ENCODE data around the gene ADCY9. TPM values are rescaled to one million over a fixed set of nuclear protein-coding genes. Genes with fewer than 3 reads are reported as not detected.

ADCY9 gene
- total and polyA plus RNA-seq, 12 donors: 11.5 to 57.6 (median 42.7) TPM

DNA sequence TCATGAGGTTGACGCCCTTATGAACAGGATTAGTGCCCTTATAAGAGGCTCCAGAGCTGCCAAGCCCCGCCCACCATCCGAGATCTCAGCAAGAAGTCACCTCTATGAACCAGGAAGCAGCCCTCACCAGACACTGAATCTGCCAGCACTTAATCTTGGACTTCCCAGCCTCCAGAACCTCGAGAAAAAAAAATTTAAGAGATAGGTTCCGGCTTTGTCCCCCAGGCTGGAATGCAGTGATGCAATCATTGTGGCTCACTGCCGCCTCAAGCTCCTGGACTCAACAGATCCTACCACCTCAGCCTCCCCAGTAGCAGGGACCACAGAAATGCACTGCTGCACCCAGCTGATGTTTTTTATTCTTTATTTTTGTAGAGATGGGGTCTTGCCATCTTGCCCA is 22.5 kb upstream of the ADCY9 start:
- DNase-seq: no peak
- Histone ChIP-seq H3K4me1 (no peaks in the 10 kb centered on the region), H3K27me3 (no peaks in the 10 kb centered on the region), H3K4me3 (no peak overlapping the region), H3K36me3 (no peaks in the 10 kb centered on the region), H3K27ac (no peak overlapping the region), H3K9me3 (peaks cover 0 to 6% (median 0%) of the 10 kb centered on the region in 11 donors)
- TF ChIP-seq, protein P1, sequence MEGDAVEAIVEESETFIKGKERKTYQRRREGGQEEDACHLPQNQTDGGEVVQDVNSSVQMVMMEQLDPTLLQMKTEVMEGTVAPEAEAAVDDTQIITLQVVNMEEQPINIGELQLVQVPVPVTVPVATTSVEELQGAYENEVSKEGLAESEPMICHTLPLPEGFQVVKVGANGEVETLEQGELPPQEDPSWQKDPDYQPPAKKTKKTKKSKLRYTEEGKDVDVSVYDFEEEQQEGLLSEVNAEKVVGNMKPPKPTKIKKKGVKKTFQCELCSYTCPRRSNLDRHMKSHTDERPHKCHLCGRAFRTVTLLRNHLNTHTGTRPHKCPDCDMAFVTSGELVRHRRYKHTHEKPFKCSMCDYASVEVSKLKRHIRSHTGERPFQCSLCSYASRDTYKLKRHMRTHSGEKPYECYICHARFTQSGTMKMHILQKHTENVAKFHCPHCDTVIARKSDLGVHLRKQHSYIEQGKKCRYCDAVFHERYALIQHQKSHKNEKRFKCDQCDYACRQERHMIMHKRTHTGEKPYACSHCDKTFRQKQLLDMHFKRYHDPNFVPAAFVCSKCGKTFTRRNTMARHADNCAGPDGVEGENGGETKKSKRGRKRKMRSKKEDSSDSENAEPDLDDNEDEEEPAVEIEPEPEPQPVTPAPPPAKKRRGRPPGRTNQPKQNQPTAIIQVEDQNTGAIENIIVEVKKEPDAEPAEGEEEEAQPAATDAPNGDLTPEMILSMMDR (IDR thresholded peaks at IDR 0.05): no peak
- intact Hi-C loops (cut with DNase I): no loop called here
- 86 to 91% methylated on average over 6 of the region's 6 CpGs for WGBS, 2 donors
- ATAC-seq: no peak

DNA sequence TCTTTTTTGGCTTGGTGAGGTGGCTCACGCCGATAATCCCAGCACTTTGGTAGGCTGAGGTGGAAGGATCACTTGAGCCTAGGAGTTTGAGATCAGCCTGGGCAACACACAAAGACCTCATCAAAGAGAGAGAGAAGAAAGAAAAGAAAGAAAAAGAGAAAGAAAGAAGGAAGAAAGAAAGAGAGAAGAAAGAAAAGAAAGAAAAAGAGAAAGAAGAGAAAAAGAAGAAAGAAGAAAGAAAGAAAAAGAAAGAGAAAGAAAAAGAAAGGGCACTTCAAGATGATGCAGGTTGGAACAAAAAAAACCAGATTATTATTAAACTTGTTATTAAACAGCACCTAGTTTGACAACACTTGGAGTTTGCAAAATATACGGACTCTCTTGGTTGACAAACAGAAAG is 21.2 kb upstream of the ADCY9 start:
- whole genome bisulfite sequencing, 2 donors: 92 to 94% methylated on average over 3 of the region's 3 CpGs

DNA sequence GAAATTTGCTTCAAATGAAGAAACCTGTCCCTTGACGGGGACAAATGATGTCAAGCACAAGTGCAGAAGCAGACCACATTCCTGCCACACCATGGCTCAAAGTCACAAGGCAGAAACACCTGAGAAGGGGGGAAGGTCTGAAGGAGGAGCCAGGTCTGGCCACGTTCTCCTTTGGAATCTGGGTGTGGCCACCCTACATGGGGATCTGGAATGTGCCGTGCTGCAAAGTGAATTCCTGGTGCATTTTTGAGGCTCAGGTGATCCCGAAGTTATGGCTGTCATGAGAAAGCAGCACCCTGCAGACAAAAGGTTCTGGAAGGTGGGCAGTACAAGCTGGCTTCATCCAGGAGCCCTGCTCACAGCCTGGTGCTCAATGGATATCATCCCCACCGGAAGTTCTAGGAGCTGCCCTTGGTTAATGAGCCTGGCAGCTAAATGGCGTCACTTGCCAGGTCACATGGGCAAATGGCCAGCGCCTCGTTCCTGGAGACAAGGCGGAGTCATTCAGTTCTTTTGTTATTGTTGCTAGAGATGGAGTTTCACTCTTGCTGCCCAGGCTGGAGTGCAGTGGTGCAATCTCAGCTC is 20.1 kb upstream of the ADCY9 start:
- no peak for ATAC-seq
- H3K4me3 ChIP-seq: no peak overlapping the region

More for the DNA sequence above, 21.2 kb upstream of the ADCY9 start:
- H3K4me3 ChIP-seq: no peak overlapping the region
- no peaks in the 10 kb centered on the region for H3K36me3 ChIP-seq
- intact Hi-C loops (cut with DNase I): no loop called here
- no peaks in the 10 kb centered on the region for H3K4me1 ChIP-seq
- peaks cover 0 to 6% (median 0%) of the 10 kb centered on the region in 11 donors for H3K9me3 ChIP-seq
- no peak for DNase-seq
- no peak overlapping the region for H3K27ac ChIP-seq
- no peaks in the 10 kb centered on the region for H3K27me3 ChIP-seq
- TF ChIP-seq, protein P1 (IDR thresholded peaks at IDR 0.05): no peak
- no peak for ATAC-seq

DNA sequence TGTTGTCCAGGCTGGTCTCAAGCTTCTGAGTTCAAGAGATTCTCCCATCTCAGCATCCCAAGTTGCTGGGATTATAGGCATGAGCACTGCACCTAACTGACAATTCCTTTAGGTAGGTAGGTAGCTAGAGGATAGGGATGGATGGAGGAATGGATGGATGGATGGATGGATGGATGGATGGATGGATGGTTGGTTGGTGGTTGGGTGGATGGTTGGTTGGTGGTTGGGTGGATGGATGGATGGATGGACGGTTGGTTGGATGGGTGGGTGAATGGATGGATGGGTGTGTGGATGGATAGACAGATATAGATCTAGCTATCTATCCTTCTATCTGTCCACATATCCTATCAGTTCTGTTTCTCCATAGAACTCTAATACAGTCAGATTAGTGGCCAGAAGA is 19.3 kb upstream of the ADCY9 start:
- TF ChIP-seq, protein P1 (IDR thresholded peaks at IDR 0.05): no peak
- intact Hi-C loops (cut with DNase I): no loop called here
- H3K27ac ChIP-seq: no peak overlapping the region
- no peak for DNase-seq
- peaks cover 0 to 2% (median 0%) of the 10 kb centered on the region in 7 donors for H3K27me3 ChIP-seq
- H3K4me1 ChIP-seq: no peaks in the 10 kb centered on the region
- H3K36me3 ChIP-seq: no peaks in the 10 kb centered on the region
- peaks cover 0 to 6% (median 0%) of the 10 kb centered on the region in 11 donors for H3K9me3 ChIP-seq
- no peak overlapping the region for H3K4me3 ChIP-seq
- ATAC-seq: no peak
- WGBS, 2 donors: 94 to 96% methylated on average over 1 of the region's 1 CpG

More for the DNA sequence above, 20.1 kb upstream of the ADCY9 start:
- DNase-seq: no peak
- intact Hi-C loops (cut with DNase I): no loop called here
- WGBS, 2 donors: 59 to 65% methylated on average over 9 of the region's 9 CpGs
- H3K36me3 ChIP-seq: no peaks in the 10 kb centered on the region
- no peak overlapping the region for H3K27ac ChIP-seq
- peaks cover 0 to 6% (median 0%) of the 10 kb centered on the region in 11 donors for H3K9me3 ChIP-seq
- TF ChIP-seq, protein P1 (IDR thresholded peaks at IDR 0.05): no peak
- no peaks in the 10 kb centered on the region for H3K27me3 ChIP-seq
- no peaks in the 10 kb centered on the region for H3K4me1 ChIP-seq
